DMS114 treated with DMSO at 0.1 percent for 48 hours (cell line): ENCODE data around the gene CAMK1D.

ENCODE experiments used
- DNase-seq: peaks from one replicate; lab custom pipeline; 2025; ENCODE audit not compliant: unreplicated experiment; lab: John Stamatoyannopoulos, UW

CAMK1D gene

GRCh38 chr10:12872577-12872976 lies 523.2 kb downstream of the CAMK1D start:
- DNase-seq = no peak

- no peak for DNase-seq
Observed at GRCh38 chr10:12873172-12873571, 523.8 kb downstream of the CAMK1D start.

GRCh38 chr10:12874501-12874900 lies 525.2 kb downstream of the CAMK1D start:
- no peak for DNase-seq

DNA sequence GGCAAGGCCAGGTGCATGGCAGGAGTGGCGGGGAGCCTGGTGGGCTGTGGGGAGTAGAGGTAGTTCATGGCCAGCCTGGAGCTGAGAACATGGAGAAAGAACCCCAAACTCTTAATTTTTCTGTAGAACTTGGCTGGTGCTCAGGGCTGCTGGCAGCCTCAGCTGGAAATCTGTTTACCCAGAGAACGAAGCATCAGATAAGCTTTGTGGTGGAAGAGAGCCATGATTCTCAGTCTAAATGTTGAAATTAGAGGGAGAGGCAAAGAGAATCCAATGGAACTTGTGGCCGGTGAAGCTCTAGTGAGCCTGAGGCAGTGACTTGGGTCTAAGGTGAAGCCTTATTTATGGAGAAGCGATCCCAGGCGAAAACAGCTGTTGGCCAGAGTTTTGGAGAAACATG lies 525.8 kb downstream of the CAMK1D start:
- no peak for DNase-seq

GRCh38 chr10:12876266-12876665 lies 526.9 kb downstream of the CAMK1D start:
- no peak for DNase-seq

DNA sequence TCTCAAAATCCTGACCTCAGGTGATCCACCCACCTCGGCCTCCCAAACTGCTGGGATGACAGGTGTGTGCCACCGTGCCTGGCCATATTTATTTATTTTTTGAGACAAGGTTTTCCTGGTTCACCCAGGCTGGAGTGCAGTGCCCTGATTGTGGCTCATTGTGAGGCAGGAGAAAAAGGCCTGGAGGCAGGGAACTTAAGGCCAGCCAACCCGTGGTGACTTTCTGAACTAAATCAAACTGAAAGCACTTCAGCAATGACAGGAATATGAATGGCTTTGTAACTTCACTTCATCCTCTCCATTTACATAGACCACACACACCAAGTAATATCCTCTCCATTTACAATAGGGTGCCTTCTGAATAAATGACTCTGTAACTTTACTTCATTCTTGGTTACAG lies 527.8 kb downstream of the CAMK1D start:
- no peak for DNase-seq

GRCh38 chr10:12880423-12880822 lies 531.1 kb downstream of the CAMK1D start:
- no peak for DNase-seq

DNA sequence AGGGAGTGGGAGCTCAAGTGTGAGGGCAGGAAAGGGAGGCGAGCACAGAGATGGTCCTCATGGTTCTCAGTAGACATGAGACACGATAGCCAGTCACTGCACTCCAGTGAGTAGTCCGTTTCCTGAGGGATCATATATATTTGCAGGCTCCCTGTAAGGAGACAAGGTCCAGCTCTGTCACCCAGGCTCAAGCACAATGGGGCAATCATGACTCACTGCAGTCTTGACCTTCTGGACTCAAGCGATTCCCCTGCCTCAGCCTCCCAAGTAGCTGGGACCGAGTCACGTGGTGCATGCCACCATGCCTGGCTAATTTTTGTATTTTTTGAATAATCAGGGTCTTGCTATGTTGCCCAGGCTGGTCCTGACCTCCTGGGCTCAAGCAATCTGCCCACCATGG lies 535.5 kb downstream of the CAMK1D start:
- DNase-seq = no peak
